GM10248 (cell line): ENCODE measurements around the gene ARF1.
A peak's percentile ranks its signal among the peaks of the same experiment; 100 is the strongest.

Source experiments
- CTCF ChIA-PET: fragments of 300-600 bp; sonication (Branson Sonifier 250); formaldehyde crosslinking; extraction: SDS; loops from one replicate; lab custom pipeline; 2021; ENCODE audit warnings: antibody characterized with exemption; lab: Yijun Ruan, JAX
- POLR2A ChIA-PET: fragments of 350-650 bp; sonication (Branson Sonifier 250); formaldehyde crosslinking; extraction: SDS; loops from one replicate; lab custom pipeline; 2020; ENCODE audit warnings: antibody characterized with exemption; lab: Yijun Ruan, JAX
- DNase-seq: peaks from one replicate; pipeline ENCODE4 v3.0.0; 2012; ENCODE audit errors: extremely low spot score
- TF ChIP-seq, protein P1 (sequence below): IDR thresholded peaks from 2 replicates; pipeline ENCODE4 v1.5.1; 2012; ENCODE audit warnings: mild to moderate bottlenecking, low read depth; ENCODE audit errors: extremely low read depth, missing control alignments, control extremely low read depth

ARF1 gene

DNA sequence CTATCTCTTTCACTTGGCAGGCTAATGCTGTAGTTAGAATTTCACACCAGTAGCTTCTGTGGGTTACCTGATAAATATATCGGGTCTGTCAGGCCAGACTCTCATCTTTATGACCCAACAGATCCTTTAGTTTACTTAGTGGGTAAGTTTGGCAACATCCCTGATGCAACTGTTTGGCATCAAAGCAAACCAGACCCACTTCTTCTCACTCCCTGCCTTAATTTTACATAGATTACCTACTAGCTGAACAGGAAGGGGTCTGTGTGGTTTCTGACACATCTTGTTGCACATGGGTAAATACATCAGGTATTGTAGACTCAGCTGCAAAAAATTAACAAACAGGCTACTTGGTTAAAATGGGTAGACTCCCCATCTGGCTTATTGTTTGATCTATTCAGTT is 54.4 kb downstream of the ARF1 start:
- TF ChIP-seq, protein P1, sequence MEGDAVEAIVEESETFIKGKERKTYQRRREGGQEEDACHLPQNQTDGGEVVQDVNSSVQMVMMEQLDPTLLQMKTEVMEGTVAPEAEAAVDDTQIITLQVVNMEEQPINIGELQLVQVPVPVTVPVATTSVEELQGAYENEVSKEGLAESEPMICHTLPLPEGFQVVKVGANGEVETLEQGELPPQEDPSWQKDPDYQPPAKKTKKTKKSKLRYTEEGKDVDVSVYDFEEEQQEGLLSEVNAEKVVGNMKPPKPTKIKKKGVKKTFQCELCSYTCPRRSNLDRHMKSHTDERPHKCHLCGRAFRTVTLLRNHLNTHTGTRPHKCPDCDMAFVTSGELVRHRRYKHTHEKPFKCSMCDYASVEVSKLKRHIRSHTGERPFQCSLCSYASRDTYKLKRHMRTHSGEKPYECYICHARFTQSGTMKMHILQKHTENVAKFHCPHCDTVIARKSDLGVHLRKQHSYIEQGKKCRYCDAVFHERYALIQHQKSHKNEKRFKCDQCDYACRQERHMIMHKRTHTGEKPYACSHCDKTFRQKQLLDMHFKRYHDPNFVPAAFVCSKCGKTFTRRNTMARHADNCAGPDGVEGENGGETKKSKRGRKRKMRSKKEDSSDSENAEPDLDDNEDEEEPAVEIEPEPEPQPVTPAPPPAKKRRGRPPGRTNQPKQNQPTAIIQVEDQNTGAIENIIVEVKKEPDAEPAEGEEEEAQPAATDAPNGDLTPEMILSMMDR, result no peak
- no peak for DNase-seq
- ChIA-PET CTCF (interaction anchor here (0.9 to 5.2 kb wide), 4 partner anchors 15 to 31 kb away, joined by 3 to 40 read pairs (median 5); partner anchors contain the start of gene IBA57), POLR2A (no interaction called here)

DNA sequence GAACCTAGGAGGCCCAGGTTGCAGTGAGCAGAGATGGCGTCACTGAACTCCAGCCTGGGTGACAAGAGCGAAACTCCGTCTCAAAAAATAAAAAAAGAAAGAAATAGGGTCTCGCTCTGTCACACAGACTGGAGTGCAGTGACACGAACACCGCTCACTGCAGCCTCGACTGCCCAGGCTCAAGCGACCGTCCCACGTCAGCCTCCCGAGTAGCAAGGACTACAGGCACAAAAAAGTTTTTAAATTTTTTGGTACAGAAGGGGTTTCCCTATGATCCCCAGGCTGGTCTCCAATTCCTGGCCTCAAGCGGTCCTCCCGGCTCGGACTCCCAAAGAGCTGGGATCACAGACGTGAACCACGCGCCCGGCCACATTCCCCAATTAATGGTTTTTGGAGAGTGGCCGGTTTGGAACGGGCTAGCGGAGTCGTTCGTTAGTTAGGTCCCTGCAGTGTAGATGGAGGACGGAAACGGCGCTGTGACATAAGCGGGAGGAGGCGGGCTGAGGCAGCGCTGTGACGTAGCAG is 57.0 kb downstream of the ARF1 start:
- no peak for DNase-seq
- TF ChIP-seq, protein P1, result no peak
- POLR2A ChIA-PET, result no interaction called here
- CTCF ChIA-PET, result interaction anchor here (0.7 to 5.2 kb wide), 4 partner anchors 9 to 26 kb away, joined by 3 to 40 read pairs (median 8); partner anchors contain the start of gene IBA57

DNA sequence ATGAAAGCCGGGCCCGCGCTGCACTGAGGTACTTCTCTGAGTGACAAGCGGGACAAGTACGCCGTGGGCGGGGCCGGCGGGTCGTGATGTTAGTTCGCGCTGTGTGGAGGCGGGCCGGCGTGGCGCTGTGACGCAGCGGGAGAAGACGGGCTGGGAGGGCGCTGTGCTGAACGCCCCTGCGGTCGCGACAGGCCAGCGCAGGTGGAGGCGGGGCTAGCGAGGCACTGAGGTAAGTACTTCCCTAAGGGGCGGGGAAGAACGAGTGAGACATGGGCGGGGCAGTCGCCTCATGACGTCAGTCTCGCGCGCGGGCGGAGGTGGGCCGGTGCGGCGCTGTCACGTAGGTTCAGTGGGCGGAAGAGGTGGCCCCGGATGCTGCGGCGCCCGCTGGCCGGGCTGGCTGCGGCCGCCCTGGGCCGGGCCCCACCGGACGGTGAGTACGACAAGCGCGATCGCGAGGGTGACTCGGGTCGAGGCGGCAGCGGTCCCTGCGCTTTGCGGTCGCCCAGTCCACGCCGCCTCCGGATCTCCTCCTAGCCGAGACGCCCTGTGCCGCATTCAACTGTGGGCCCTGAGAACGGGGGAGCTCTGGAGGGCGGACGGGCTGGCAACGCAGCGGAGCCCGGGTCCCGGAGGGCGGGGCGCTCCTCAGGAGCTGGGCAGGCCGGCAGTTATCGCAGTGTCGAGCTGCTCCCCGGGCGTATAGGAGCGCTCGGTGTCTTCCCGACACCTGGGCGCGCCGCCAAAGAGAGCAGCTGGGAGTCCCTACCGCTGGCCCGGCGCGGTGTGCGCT is 57.6 kb downstream of the ARF1 start, which contains the start of gene GUK1:
GUK1 (plus strand) TSS at position 349 of the 793 bp plus-strand sequence; CDS start at position 373, 24 bp downstream.
- TF ChIP-seq, protein P1, result peak; percentile 36
- CTCF ChIA-PET, result interaction anchor here (0.9 to 1.5 kb wide), 4 partner anchors 9 to 28 kb away, joined by 3 to 9 read pairs (median 5); no protein-coding TSS in a partner anchor
- POLR2A ChIA-PET, result interaction anchor here (0.5 kb wide), 1 partner anchor 318 kb away, joined by 4 read pairs; no protein-coding TSS in a partner anchor
- peak; percentile 99 for DNase-seq

DNA sequence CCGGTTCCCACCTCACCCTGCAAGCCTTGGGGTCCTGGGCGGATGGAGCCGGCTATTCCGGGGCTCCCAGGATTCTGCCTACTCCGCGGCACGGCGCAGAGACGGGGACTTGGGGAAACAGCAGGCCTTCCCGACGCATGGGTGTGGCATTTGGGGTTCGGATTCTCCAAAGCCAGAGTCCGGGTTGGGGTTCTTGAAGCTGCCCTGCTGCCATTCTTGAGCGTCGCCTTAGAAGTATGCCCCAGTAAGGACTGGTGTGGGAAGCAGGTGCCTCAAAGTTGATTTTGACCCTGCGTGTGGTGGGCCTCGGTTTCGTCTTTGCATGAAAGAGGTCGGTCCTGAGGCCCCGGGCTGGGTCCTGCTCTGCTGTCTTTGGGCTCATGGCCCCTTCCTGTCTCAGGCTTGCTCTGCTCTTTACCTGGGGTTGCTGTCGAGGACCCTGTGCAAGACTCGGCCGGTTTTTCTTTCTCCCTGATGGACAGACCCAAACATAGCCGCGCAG is 58.3 kb downstream of the ARF1 start:
- TF ChIP-seq, protein P1, result no peak
- ChIA-PET CTCF (interaction anchor here (0.9 to 1.5 kb wide), 4 partner anchors 10 to 28 kb away, joined by 3 to 9 read pairs (median 5); no protein-coding TSS in a partner anchor), POLR2A (interaction anchor here (0.5 kb wide), 1 partner anchor 318 kb away, joined by 4 read pairs; no protein-coding TSS in a partner anchor)
- DNase-seq, result peak; percentile 21

DNA sequence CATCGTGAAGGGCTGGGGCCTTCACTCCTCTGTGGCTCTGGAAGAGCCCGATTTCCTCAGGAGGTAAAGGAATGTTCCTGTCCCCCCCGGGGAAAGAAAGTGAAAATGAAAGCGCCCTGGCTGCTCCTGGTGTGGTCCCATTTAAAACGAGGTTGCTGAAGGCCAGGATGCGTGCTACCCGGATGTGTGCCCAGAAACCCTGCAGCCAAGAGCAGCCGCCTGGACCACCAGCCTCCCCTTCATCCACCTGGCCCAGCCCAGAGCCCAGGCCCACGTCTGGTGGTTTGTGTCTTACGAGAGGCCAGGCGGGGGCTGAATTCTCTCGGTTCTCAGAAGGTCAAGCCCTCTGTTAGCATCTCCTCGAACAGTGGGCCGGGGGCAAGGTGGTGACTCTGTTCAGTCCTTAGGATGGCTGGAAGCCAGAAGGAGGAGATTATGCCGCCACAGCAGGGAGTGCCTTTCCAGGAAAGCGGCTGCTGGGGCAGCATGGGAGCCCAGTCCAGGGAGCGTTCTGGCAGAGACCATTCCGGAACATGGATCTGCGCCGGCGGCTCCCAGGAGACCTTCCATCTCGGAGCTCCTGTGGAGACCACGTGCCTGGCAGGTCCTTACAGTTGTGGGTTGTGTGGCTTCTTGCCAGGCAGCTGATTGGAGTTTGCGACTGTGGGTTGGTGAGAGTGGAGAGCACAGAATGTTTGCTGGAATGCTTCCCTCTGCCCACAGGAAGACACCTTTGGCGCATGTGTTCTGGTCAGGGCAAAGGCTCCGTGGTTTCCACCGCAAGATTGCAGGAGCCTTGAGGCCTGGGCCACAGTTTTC is 58.9 kb downstream of the ARF1 start:
- POLR2A ChIA-PET, result no interaction called here
- CTCF ChIA-PET, result interaction anchor here (1.9 to 4.9 kb wide), 2 partner anchors 10 to 24 kb away, joined by 7 to 41 read pairs; partner anchors contain the start of gene IBA57
- TF ChIP-seq, protein P1, result no peak
- peak; percentile 48 for DNase-seq
